ENCODE measurements around the gene SHPK. TPM values are rescaled to one million over a fixed set of nuclear protein-coding genes. Genes with fewer than 3 reads are reported as not detected.

Gene SHPK
- total RNA-seq, 1 experiment from 2014 or later: 19.6 TPM

DNA sequence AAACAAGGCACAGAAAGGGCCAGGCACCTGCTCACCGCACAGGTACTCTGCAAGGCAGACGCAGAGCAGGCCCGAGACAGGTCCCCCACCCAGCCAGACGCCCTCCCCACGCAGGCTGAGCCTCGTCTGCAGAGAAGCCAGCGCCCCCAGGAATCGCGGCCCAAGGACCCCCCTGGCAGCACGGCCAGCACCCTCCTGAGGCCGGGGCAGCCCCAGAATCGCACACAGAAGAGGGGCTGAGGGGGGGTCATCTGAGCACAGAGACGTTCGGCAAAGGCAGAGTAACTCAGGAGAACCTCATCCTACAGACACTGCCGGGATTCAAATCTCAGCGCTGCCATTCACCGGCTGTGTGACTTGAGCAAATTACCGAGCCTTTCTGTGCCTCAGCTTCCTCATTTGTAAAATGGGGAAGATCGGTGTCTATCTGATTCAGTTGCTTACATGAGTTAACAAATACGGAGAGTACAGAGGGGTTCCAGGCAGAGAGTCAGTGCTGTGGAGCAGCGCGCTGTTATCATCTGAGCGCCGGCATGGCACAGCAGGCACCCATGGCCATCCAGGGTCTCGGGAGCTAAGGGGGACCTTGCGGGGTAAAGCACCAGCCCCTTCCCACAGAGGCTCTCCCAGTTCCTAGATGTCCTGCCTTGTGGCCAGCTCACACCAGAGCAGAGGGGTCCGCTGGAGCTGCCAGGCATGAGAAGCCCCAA lies 42.9 kb upstream of the SHPK start:
- POLR2A ChIA-PET: no interaction called here
- Histone ChIP-seq H3K9me2 (ENCODE audit: insufficient read depth) (no peaks in the 10 kb centered on the region), H4K20me1 (ENCODE audit: insufficient read depth) (no peaks in the 10 kb centered on the region), H3K4me2 (ENCODE audit: low read length) (no peak overlapping the region), H3K4me3 (replicated peaks in 1 of 2; ENCODE audit: low read depth in 1 of 2, low read length in 2 of 2) (no peak overlapping the region), H3K27ac (ENCODE audit: low read depth, low read length) (no peak overlapping the region), H3K27me3 (ENCODE audit: insufficient read depth, low read length) (no peaks in the 10 kb centered on the region), H3K36me3 (ENCODE audit: control insufficient read depth in 1 of 2, insufficient read depth in 2 of 2, low read length in 2 of 2) (no peaks in the 10 kb centered on the region), H3K9me3 (ENCODE audit: control insufficient read depth in 1 of 2, insufficient read depth in 1 of 2, low read depth in 1 of 2, low read length in 2 of 2) (no peaks in the 10 kb centered on the region), H3K9ac (ENCODE audit: low read length) (no peak overlapping the region), H3K4me1 (ENCODE audit: control insufficient read depth in 1 of 2, insufficient read depth in 2 of 2, low read length in 2 of 2) (peaks cover 0 to 10% of the 10 kb centered on the region in 2 experiments; a peak in 3 of 4 replicates), H2AFZ (ENCODE audit: low read depth, low read length, poor library complexity, severe bottlenecking) (no peak overlapping the region), H3K79me2 (ENCODE audit: insufficient read depth, low read length) (no peaks in the 10 kb centered on the region)
- ATAC-seq: no peak
- RAD21 ChIA-PET (ENCODE audit: low non-redundant PET in 1 of 2, low total read pairs in 2 of 2, uncharacterized antibody in 2 of 2, unreplicated experiment in 2 of 2): no interaction called here
- no peak for DNase-seq (ENCODE audit: low read depth, low spot score)
- TF ChIP-seq, protein P1, sequence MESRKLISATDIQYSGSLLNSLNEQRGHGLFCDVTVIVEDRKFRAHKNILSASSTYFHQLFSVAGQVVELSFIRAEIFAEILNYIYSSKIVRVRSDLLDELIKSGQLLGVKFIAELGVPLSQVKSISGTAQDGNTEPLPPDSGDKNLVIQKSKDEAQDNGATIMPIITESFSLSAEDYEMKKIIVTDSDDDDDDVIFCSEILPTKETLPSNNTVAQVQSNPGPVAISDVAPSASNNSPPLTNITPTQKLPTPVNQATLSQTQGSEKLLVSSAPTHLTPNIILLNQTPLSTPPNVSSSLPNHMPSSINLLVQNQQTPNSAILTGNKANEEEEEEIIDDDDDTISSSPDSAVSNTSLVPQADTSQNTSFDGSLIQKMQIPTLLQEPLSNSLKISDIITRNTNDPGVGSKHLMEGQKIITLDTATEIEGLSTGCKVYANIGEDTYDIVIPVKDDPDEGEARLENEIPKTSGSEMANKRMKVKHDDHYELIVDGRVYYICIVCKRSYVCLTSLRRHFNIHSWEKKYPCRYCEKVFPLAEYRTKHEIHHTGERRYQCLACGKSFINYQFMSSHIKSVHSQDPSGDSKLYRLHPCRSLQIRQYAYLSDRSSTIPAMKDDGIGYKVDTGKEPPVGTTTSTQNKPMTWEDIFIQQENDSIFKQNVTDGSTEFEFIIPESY (IDR thresholded peaks at IDR 0.05; ENCODE audit: extremely low read depth, insufficient replicate concordance, low read length): no peak
- TF ChIP-seq CBX3 (IDR thresholded peaks at IDR 0.05; ENCODE audit: low read depth) (no peak), REST (IDR thresholded peaks at IDR 0.05; ENCODE audit: low read depth) (no peak), TCF7L2 (IDR thresholded peaks at IDR 0.05; ENCODE audit: borderline replicate concordance, extremely low read depth, insufficient read depth, insufficient read length) (no peak), POLR2AphosphoS5 (IDR thresholded peaks at IDR 0.05; ENCODE audit: low read depth, low read length) (no peak), FOSL1 (IDR thresholded peaks at IDR 0.05; ENCODE audit: low read depth) (no peak), MAX (IDR thresholded peaks at IDR 0.05) (no peak), EGR1 (IDR thresholded peaks at IDR 0.05; ENCODE audit: low read depth) (no peak), POLR2A (IDR thresholded peaks at IDR 0.05; ENCODE audit: borderline replicate concordance, extremely low read depth, insufficient read depth, insufficient read length) (no peak), CEBPB (IDR thresholded peaks at IDR 0.05; ENCODE audit: low read depth) (no peak), SIN3A (IDR thresholded peaks at IDR 0.05; ENCODE audit: low read depth) (no peak), ZFX (IDR thresholded peaks at IDR 0.05) (no peak)
- TF ChIP-seq, protein P2, sequence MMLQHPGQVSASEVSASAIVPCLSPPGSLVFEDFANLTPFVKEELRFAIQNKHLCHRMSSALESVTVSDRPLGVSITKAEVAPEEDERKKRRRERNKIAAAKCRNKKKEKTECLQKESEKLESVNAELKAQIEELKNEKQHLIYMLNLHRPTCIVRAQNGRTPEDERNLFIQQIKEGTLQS (IDR thresholded peaks at IDR 0.05): no peak
- TF ChIP-seq, protein P3, sequence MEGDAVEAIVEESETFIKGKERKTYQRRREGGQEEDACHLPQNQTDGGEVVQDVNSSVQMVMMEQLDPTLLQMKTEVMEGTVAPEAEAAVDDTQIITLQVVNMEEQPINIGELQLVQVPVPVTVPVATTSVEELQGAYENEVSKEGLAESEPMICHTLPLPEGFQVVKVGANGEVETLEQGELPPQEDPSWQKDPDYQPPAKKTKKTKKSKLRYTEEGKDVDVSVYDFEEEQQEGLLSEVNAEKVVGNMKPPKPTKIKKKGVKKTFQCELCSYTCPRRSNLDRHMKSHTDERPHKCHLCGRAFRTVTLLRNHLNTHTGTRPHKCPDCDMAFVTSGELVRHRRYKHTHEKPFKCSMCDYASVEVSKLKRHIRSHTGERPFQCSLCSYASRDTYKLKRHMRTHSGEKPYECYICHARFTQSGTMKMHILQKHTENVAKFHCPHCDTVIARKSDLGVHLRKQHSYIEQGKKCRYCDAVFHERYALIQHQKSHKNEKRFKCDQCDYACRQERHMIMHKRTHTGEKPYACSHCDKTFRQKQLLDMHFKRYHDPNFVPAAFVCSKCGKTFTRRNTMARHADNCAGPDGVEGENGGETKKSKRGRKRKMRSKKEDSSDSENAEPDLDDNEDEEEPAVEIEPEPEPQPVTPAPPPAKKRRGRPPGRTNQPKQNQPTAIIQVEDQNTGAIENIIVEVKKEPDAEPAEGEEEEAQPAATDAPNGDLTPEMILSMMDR (IDR thresholded peaks at IDR 0.05 in 2 of 3, conservative IDR thresholded peaks at IDR 0.05 in 1 of 3; ENCODE audit: borderline replicate concordance in 1 of 3, insufficient read depth in 1 of 3, low read depth in 2 of 3, low read length in 2 of 3): no peak
- CTCF ChIA-PET: interaction anchor here (1.6 kb wide), 1 partner anchor 13 kb away, joined by 3 read pairs; no protein-coding TSS in a partner anchor
- no TSS peak for BruUV-seq (replicated peaks)
- intact Hi-C loops (cut with micrococcal nuclease): no loop called here

Data from HCT116 (cell line).